ENCODE results near the gene PPP1R1B.

PPP1R1B gene

GRCh38 chr17:39600288-39600996 is 26.3 kb upstream of the PPP1R1B start:
- DNase-seq (ENCODE audit: low spot score): no peak
- in situ Hi-C loops (cut with MboI; ENCODE audit: low pct_unique_long_range_greater_than_20kb, low sequenced_read_pairs, unreplicated experiment): no loop called here
- no peak for TF ChIP-seq CTCF (IDR thresholded peaks at IDR 0.05; ENCODE audit: extremely low read depth, insufficient read depth, missing control alignments)

GRCh38 chr17:39600997-39601597 is 25.7 kb upstream of the PPP1R1B start:
- in situ Hi-C loops (cut with MboI; ENCODE audit: low pct_unique_long_range_greater_than_20kb, low sequenced_read_pairs, unreplicated experiment): no loop called here
- TF ChIP-seq CTCF (IDR thresholded peaks at IDR 0.05; ENCODE audit: extremely low read depth, insufficient read depth, missing control alignments): no peak
- no peak for DNase-seq (ENCODE audit: low spot score)

- no peak for DNase-seq (ENCODE audit: low spot score)
- no peak for TF ChIP-seq CTCF (IDR thresholded peaks at IDR 0.05; ENCODE audit: extremely low read depth, insufficient read depth, missing control alignments)
- in situ Hi-C loops (cut with MboI; ENCODE audit: low pct_unique_long_range_greater_than_20kb, low sequenced_read_pairs, unreplicated experiment): no loop called here
Observed at GRCh38 chr17:39601758-39602532, 24.8 kb upstream of the PPP1R1B start.

GRCh38 chr17:39602533-39603303 is 24.0 kb upstream of the PPP1R1B start:
- no peak for DNase-seq (ENCODE audit: low spot score)
- no peak for TF ChIP-seq CTCF (IDR thresholded peaks at IDR 0.05; ENCODE audit: extremely low read depth, insufficient read depth, missing control alignments)
- in situ Hi-C loops (cut with MboI; ENCODE audit: low pct_unique_long_range_greater_than_20kb, low sequenced_read_pairs, unreplicated experiment): no loop called here

GRCh38 chr17:39603304-39604016 is 23.3 kb upstream of the PPP1R1B start:
- in situ Hi-C loops (cut with MboI; ENCODE audit: low pct_unique_long_range_greater_than_20kb, low sequenced_read_pairs, unreplicated experiment): no loop called here
- DNase-seq (ENCODE audit: low spot score): no peak
- no peak for TF ChIP-seq CTCF (IDR thresholded peaks at IDR 0.05; ENCODE audit: extremely low read depth, insufficient read depth, missing control alignments)

Data from GM13977 (cell line).